Measurements from ENCODE around the gene ATXN1L. TPM values are rescaled to one million over a fixed set of nuclear protein-coding genes. Genes with fewer than 3 reads are reported as not detected.
"Not testable (repeated sequence)": the region's sequence is repeated elsewhere in the genome, so short reads cannot be mapped to it uniquely, and the experiment has no call there.

ATXN1L gene
- total RNA-seq, 2 experiments from 2014 or later: 27.8 to 28.3 TPM

- H3K27me3 Mint-ChIP-seq; H3K27ac Mint-ChIP-seq; POLR2A ChIA-PET; H3K4me3 Mint-ChIP-seq; ATAC-seq (ENCODE audit: low read depth); H3K4me1 Mint-ChIP-seq; H3K9me3 Mint-ChIP-seq; DNase-seq; H3K36me3 Mint-ChIP-seq: not testable (repeated sequence)
Measured at GRCh38 chr16:71832112-71832511, 13.7 kb upstream of the ATXN1L start.

- Mint-ChIP-seq H3K27me3 (peaks cover 2% of the 10 kb centered on the region), H3K36me3 (no peaks in the 10 kb centered on the region), H3K4me3 (no peak overlapping the region), H3K9me3 (no peaks in the 10 kb centered on the region), H3K27ac (no peak overlapping the region), H3K4me1 (no peaks in the 10 kb centered on the region)
- no peak for ATAC-seq (ENCODE audit: low read depth)
- POLR2A ChIA-PET: no interaction called here
- DNase-seq: no peak
Measured at GRCh38 chr16:71834291-71834690, 11.5 kb upstream of the ATXN1L start.

- no peaks in the 10 kb centered on the region for H3K27me3 Mint-ChIP-seq
Measured at GRCh38 chr16:71837150-71837549, 8.6 kb upstream of the ATXN1L start.

GRCh38 chr16:71840052-71840451 lies 5.7 kb upstream of the ATXN1L start:
- POLR2A ChIA-PET: no interaction called here
- Mint-ChIP-seq H3K4me3 (no peak overlapping the region), H3K9me3 (no peaks in the 10 kb centered on the region), H3K27ac (no peak overlapping the region), H3K27me3 (no peaks in the 10 kb centered on the region), H3K4me1 (peaks cover 5% of the 10 kb centered on the region), H3K36me3 (no peaks in the 10 kb centered on the region)
- no peak for DNase-seq
- no peak for ATAC-seq (ENCODE audit: low read depth)

More at GRCh38 chr16:71837150-71837549, 8.6 kb upstream of the ATXN1L start:
- POLR2A ChIA-PET: no interaction called here
- ATAC-seq (ENCODE audit: low read depth): no peak
- Mint-ChIP-seq H3K4me3 (no peak overlapping the region), H3K4me1 (peaks cover under 1% of the 10 kb centered on the region), H3K27ac (no peak overlapping the region), H3K36me3 (no peaks in the 10 kb centered on the region), H3K9me3 (no peaks in the 10 kb centered on the region)
- no peak for DNase-seq

GRCh38 chr16:71843572-71843971 lies 2.2 kb upstream of the ATXN1L start:
- Mint-ChIP-seq H3K4me1 (peaks cover 27% of the 10 kb centered on the region), H3K27ac (peak overlapping the region; percentile 2)
- POLR2A ChIA-PET: interaction anchor here (0.6 kb wide), 1 partner anchor 53 kb away, joined by 3 read pairs; no protein-coding TSS in a partner anchor

GRCh38 chr16:71846431-71846830 lies 655 bp downstream of the ATXN1L start:
- POLR2A ChIA-PET: interaction anchor here (0.5 to 3.0 kb wide), 8 partner anchors 11 to 247 kb away, joined by 3 to 16 read pairs (median 6); partner anchors contain the start of genes AP1G1, DHX38, IST1 and TXNL4B
- peaks cover 29% of the 10 kb centered on the region for H3K4me1 Mint-ChIP-seq
- H3K27me3 Mint-ChIP-seq: no peaks in the 10 kb centered on the region

More at GRCh38 chr16:71843572-71843971, 2.2 kb upstream of the ATXN1L start:
- no peaks in the 10 kb centered on the region for H3K27me3 Mint-ChIP-seq
- H3K9me3 Mint-ChIP-seq: no peaks in the 10 kb centered on the region
- no peak overlapping the region for H3K4me3 Mint-ChIP-seq
- peaks cover 8% of the 10 kb centered on the region for H3K36me3 Mint-ChIP-seq
- DNase-seq (no peak), ATAC-seq (ENCODE audit: low read depth) (no peak)

GRCh38 chr16:71847096-71847495 lies 1.3 kb downstream of the ATXN1L start:
- no peaks in the 10 kb centered on the region for H3K9me3 Mint-ChIP-seq
- no peaks in the 10 kb centered on the region for H3K27me3 Mint-ChIP-seq
- H3K27ac Mint-ChIP-seq: peak overlapping the region; percentile 96
- H3K36me3 Mint-ChIP-seq: peaks cover 22% of the 10 kb centered on the region
- ATAC-seq (ENCODE audit: low read depth) (no peak), DNase-seq (no peak)
- H3K4me3 Mint-ChIP-seq: peak overlapping the region; percentile 94
- peaks cover 28% of the 10 kb centered on the region for H3K4me1 Mint-ChIP-seq
- POLR2A ChIA-PET: interaction anchor here (1.1 to 3.0 kb wide), 4 partner anchors 26 to 38 kb away, joined by 3 to 16 read pairs (median 13); partner anchors contain the start of genes AP1G1 and ZNF821

More at GRCh38 chr16:71846431-71846830, 655 bp downstream of the ATXN1L start:
- DNase-seq (no peak), ATAC-seq (ENCODE audit: low read depth) (no peak)
- Mint-ChIP-seq H3K27ac (peak overlapping the region; percentile 96), H3K36me3 (peaks cover 22% of the 10 kb centered on the region), H3K4me3 (peak overlapping the region; percentile 94), H3K9me3 (no peaks in the 10 kb centered on the region)

- no peaks in the 10 kb centered on the region for H3K27me3 Mint-ChIP-seq
- H3K27ac Mint-ChIP-seq: no peak overlapping the region
- POLR2A ChIA-PET: interaction anchor here (0.6 to 0.7 kb wide), 2 partner anchors 42 to 59 kb away, joined by 5 to 7 read pairs; no protein-coding TSS in a partner anchor
- DNase-seq (no peak), ATAC-seq (ENCODE audit: low read depth) (no peak)
- H3K9me3 Mint-ChIP-seq: no peaks in the 10 kb centered on the region
- H3K4me3 Mint-ChIP-seq: no peak overlapping the region
- H3K36me3 Mint-ChIP-seq: peaks cover 22% of the 10 kb centered on the region
- H3K4me1 Mint-ChIP-seq: peaks cover 32% of the 10 kb centered on the region
Measured at GRCh38 chr16:71848622-71849021, 2.8 kb downstream of the ATXN1L start.

- no peak for ATAC-seq (ENCODE audit: low read depth)
- Mint-ChIP-seq H3K27me3 (no peaks in the 10 kb centered on the region), H3K27ac (no peak overlapping the region), H3K4me1 (peaks cover 44% of the 10 kb centered on the region), H3K4me3 (no peak overlapping the region), H3K9me3 (no peaks in the 10 kb centered on the region), H3K36me3 (peaks cover 24% of the 10 kb centered on the region)
- DNase-seq: no peak
- POLR2A ChIA-PET: interaction anchor here (1.7 to 3.8 kb wide), 2 partner anchors 31 to 43 kb away, joined by 6 to 12 read pairs; partner anchors contain the start of genes AP1G1 and ZNF821
Measured at GRCh38 chr16:71851746-71852145, 6.0 kb downstream of the ATXN1L start.

GRCh38 chr16:71852158-71852557 lies 6.4 kb downstream of the ATXN1L start:
- DNase-seq (no peak), ATAC-seq (ENCODE audit: low read depth) (no peak)
- Mint-ChIP-seq H3K4me1 (peaks cover 40% of the 10 kb centered on the region), H3K9me3 (no peaks in the 10 kb centered on the region), H3K27ac (no peak overlapping the region), H3K4me3 (no peak overlapping the region), H3K36me3 (peaks cover 24% of the 10 kb centered on the region), H3K27me3 (no peaks in the 10 kb centered on the region)
- POLR2A ChIA-PET: interaction anchor here (1.7 to 3.8 kb wide), 2 partner anchors 31 to 44 kb away, joined by 6 to 12 read pairs; partner anchors contain the start of genes AP1G1 and ZNF821

- no peak overlapping the region for H3K27ac Mint-ChIP-seq
- no peaks in the 10 kb centered on the region for H3K9me3 Mint-ChIP-seq
- H3K27me3 Mint-ChIP-seq: no peaks in the 10 kb centered on the region
- H3K36me3 Mint-ChIP-seq: peaks cover 23% of the 10 kb centered on the region
- H3K4me3 Mint-ChIP-seq: no peak overlapping the region
- DNase-seq (no peak), ATAC-seq (ENCODE audit: low read depth) (no peak)
- POLR2A ChIA-PET: interaction anchor here (1.7 to 3.8 kb wide), 2 partner anchors 30 to 44 kb away, joined by 6 to 12 read pairs; partner anchors contain the start of genes AP1G1 and ZNF821
- peaks cover 36% of the 10 kb centered on the region for H3K4me1 Mint-ChIP-seq
Measured at GRCh38 chr16:71852561-71852960, 6.8 kb downstream of the ATXN1L start.

- H3K9me3 Mint-ChIP-seq: no peaks in the 10 kb centered on the region
- no peak for ATAC-seq (ENCODE audit: low read depth)
- POLR2A ChIA-PET: interaction anchor here (3.8 kb wide), 1 partner anchor 30 kb away, joined by 12 read pairs; the partner anchor contains the start of gene ZNF821
- no peak overlapping the region for H3K4me3 Mint-ChIP-seq
- H3K36me3 Mint-ChIP-seq: peaks cover 17% of the 10 kb centered on the region
- peaks cover 29% of the 10 kb centered on the region for H3K4me1 Mint-ChIP-seq
- H3K27ac Mint-ChIP-seq: no peak overlapping the region
- H3K27me3 Mint-ChIP-seq: no peaks in the 10 kb centered on the region
- no peak for DNase-seq
Measured at GRCh38 chr16:71853413-71853812, 7.6 kb downstream of the ATXN1L start.

- no peak overlapping the region for H3K4me3 Mint-ChIP-seq
- H3K9me3 Mint-ChIP-seq: no peaks in the 10 kb centered on the region
- peaks cover 12% of the 10 kb centered on the region for H3K36me3 Mint-ChIP-seq
- ATAC-seq (ENCODE audit: low read depth) (no peak), DNase-seq (no peak)
- no peak overlapping the region for H3K27ac Mint-ChIP-seq
- no peaks in the 10 kb centered on the region for H3K27me3 Mint-ChIP-seq
- POLR2A ChIA-PET: no interaction called here
- H3K4me1 Mint-ChIP-seq: peaks cover 29% of the 10 kb centered on the region
Measured at GRCh38 chr16:71854369-71854948, 8.7 kb downstream of the ATXN1L start.
